GM21528 (cell line): ENCODE measurements around the gene C1QTNF6.
"Not testable (repeated sequence)": the region's sequence is repeated elsewhere in the genome, so short reads cannot be mapped to it uniquely, and the experiment has no call there.

Experiments
- ATAC-seq: cut with Tn5 transposase; IDR thresholded peaks from one replicate; pipeline ENCODE4 v1.9.1; 2021; ENCODE audit warnings: mild to moderate bottlenecking, moderate library complexity; ENCODE audit not compliant: unreplicated experiment, low FRiP score

C1QTNF6 gene

GRCh38 chr22:37179622-37180420 lies 8.2 kb downstream of the C1QTNF6 start:
- ATAC-seq, result no peak

- ATAC-seq, result no peak
These were observed 8.9 kb downstream of the C1QTNF6 start for GRCh38 chr22:37179126-37179470.

- ATAC-seq, result no peak
These were observed 9.5 kb downstream of the C1QTNF6 start for GRCh38 chr22:37178350-37179125.

- ATAC-seq, result no peak
These were observed 10.3 kb downstream of the C1QTNF6 start for GRCh38 chr22:37177755-37178154.

- no peak for ATAC-seq
These were observed 10.8 kb downstream of the C1QTNF6 start for GRCh38 chr22:37177221-37177620.

GRCh38 chr22:37176464-37177061 lies 11.5 kb downstream of the C1QTNF6 start:
- ATAC-seq, result no peak

- no peak for ATAC-seq
These were observed 12.4 kb downstream of the C1QTNF6 start for GRCh38 chr22:37175414-37176281.

GRCh38 chr22:37174964-37175363 lies 13.1 kb downstream of the C1QTNF6 start:
- ATAC-seq, result no peak

- no peak for ATAC-seq
These were observed 14.3 kb downstream of the C1QTNF6 start for GRCh38 chr22:37173709-37174108.

- no peak for ATAC-seq
These were observed 15.5 kb downstream of the C1QTNF6 start for GRCh38 chr22:37172266-37173245.

GRCh38 chr22:37171662-37172061 lies 16.4 kb downstream of the C1QTNF6 start:
- ATAC-seq, result no peak

- ATAC-seq, result not testable (repeated sequence)
These were observed 17.2 kb downstream of the C1QTNF6 start for GRCh38 chr22:37170689-37171405.

GRCh38 chr22:37169947-37170688 lies 17.9 kb downstream of the C1QTNF6 start:
- ATAC-seq, result no peak

- ATAC-seq, result no peak
These were observed 18.6 kb downstream of the C1QTNF6 start for GRCh38 chr22:37169406-37169805.

GRCh38 chr22:37167981-37168647 lies 19.9 kb downstream of the C1QTNF6 start:
- no peak for ATAC-seq

GRCh38 chr22:37167176-37167980 lies 20.7 kb downstream of the C1QTNF6 start:
- no peak for ATAC-seq

- no peak for ATAC-seq
These were observed 21.4 kb downstream of the C1QTNF6 start for GRCh38 chr22:37166675-37167066.
